ENCODE results near the gene CNNM3.

Gene CNNM3

DNA sequence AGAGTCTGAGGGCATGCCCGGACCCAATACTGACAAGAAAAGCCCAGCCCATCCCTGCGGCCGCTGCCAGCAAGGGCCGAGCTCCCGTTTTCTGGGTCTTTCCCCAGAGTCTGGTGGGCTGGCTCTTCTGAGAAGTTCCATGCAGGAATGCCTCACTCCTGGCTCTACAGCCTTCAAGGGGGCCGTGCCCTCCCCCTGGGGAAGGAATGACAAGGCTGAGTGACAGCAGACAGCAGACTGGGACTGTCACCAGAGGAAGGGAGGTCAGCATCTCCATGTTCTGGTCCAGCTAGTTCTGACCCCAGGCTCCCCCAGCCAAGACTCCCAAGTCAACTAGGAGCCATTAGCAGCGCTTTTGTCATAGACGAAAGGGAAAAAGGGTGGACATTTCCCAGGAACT, 66.8 kb downstream of the CNNM3 start:
- no peak for TF ChIP-seq Cebpa-rat (IDR thresholded peaks at IDR 0.05)
- no peak overlapping the region; the same call in 1 of the 2 replicates for H3K4me2 ChIP-seq
- H3K4me3 ChIP-seq = no peak overlapping the region
- peaks cover 74% of the 10 kb centered on the region for H3K4me1 ChIP-seq
- no peaks in the 10 kb centered on the region for H3K36me3 ChIP-seq
- H3K9me3 ChIP-seq = no peaks in the 10 kb centered on the region
- H3K27ac ChIP-seq = peak overlapping the region; percentile 30; the same call in 1 of the 2 replicates
- no peak overlapping the region for H3K9ac ChIP-seq
- H3K27me3 ChIP-seq = no peaks in the 10 kb centered on the region
- H4K20me1 ChIP-seq = no peaks in the 10 kb centered on the region

DNA sequence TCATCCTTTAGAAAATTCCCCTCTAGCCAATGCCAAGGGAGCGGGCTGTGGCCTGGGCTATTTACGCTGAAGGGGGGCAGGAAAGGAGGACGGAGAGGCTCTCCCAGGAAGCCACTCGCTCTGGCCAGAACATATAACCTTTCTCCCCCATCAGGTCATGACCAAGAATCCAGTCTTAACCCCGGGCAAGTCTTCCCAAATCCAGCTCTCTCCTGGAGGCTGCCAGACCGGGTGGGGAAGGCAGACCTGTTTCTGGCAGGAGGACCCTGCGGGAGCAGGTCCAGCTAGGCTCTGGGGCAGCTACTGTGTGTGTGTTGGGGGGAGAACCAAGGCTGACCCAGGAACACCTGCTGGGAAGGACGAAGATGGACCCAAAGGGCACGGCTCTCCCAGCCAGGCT, 67.2 kb downstream of the CNNM3 start:
- Histone ChIP-seq H3K4me2 (peak overlapping the region; percentile 37), H4K20me1 (no peaks in the 10 kb centered on the region), H3K27me3 (no peaks in the 10 kb centered on the region), H3K9me3 (no peaks in the 10 kb centered on the region), H3K27ac (0 out of 2 replicates have a peak overlapping the region, but pooled peaks have one; percentile 30), H3K4me3 (no peak overlapping the region), H3K4me1 (peaks cover 74% of the 10 kb centered on the region), H3K9ac (no peak overlapping the region), H3K36me3 (no peaks in the 10 kb centered on the region)
- no peak for TF ChIP-seq Cebpa-rat (IDR thresholded peaks at IDR 0.05)

Data from BLaER1 (cell line).